Measurements from ENCODE around the gene KLRF2. TPM values are rescaled to one million over a fixed set of nuclear protein-coding genes. Genes with fewer than 3 reads are reported as not detected.

The KLRF2 gene
- total RNA-seq, 2 experiments from 2014 or later, result not detected

DNA sequence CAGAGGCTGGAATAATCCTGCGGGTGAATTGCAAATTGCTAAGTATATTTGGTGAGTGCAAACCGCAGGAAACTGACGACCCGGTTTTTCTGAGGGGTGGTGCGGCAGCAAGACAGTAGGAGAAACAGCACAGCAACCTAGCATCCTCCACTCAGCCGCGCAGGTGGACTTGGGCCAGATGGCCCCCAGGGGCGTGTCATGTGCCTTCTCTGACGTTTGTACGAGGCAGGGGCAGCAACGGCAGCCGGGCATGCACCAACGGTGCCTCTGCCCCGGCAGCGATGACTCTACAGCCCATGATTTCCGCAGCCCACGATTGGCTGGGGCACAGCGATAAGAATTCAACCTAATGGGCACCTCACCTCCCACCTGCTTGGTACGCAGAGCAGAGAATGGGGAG, 62.0 kb downstream of the KLRF2 start:
- Mint-ChIP-seq H3K27me3 (peaks cover 4% of the 10 kb centered on the region), H3K27ac (peak overlapping the region; percentile 35), H3K4me3 (peak overlapping the region; percentile 79), H3K4me1 (ENCODE audit: low read depth) (peaks cover 20% of the 10 kb centered on the region), H3K36me3 (no peaks in the 10 kb centered on the region), H3K9me3 (no peaks in the 10 kb centered on the region)
- POLR2A ChIA-PET, result no interaction called here
- intact Hi-C loops (cut with micrococcal nuclease), result loop anchor here (5.0 to 10.0 kb wide), 3 partner anchors 69 to 272 kb away; partner anchors contain the start of genes CLEC12B and GABARAPL1
- DNase-seq, result peak; percentile 72
- CTCF ChIA-PET, result no interaction called here

DNA sequence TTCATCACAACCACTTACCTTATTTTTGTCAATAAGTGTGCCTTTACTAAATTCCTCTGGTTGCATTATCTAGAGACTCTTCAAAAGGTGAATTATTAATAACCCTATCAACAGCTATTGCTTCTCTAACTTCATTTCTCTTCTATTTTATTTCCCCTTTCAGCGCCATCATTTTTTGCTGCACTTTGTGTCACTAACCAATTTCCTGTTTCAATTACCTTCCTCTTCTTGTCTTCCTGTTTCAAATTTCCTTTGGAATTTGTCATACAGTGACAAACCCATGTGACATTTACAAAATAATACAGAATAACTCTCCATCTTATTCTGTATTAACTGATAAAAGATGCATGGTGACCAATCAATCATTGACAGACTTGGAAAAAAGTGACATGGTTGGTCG, 63.1 kb downstream of the KLRF2 start:
- Mint-ChIP-seq H3K9me3 (no peaks in the 10 kb centered on the region), H3K4me1 (ENCODE audit: low read depth) (peaks cover 32% of the 10 kb centered on the region), H3K27me3 (peaks cover 3% of the 10 kb centered on the region), H3K36me3 (no peaks in the 10 kb centered on the region), H3K4me3 (peak overlapping the region; percentile 2), H3K27ac (no peak overlapping the region)
- POLR2A ChIA-PET, result no interaction called here
- CTCF ChIA-PET, result interaction anchor here (0.9 to 1.0 kb wide), 2 partner anchors 66 to 194 kb away, joined by 4 read pairs; no protein-coding TSS in a partner anchor
- intact Hi-C loops (cut with micrococcal nuclease), result loop anchor here (5.0 to 10.0 kb wide), 3 partner anchors 68 to 270 kb away; partner anchors contain the start of genes CLEC12B and GABARAPL1
- DNase-seq, result no peak

Other genes with a start within 250 kb of the KLRF2 start
- gene CLEC2D, start 211.8 kb upstream of the KLRF2 start, total RNA-seq, result 100 to 1,000 TPM; 191 to 199 TPM
- 1 to 10 TPM; 6.5 to 7.4 TPM for gene CLECL1, start 148.4 kb upstream of the KLRF2 start, total RNA-seq
- 100 to 1,000 TPM; 118 to 120 TPM for gene CD69, start 120.6 kb upstream of the KLRF2 start, total RNA-seq
- not detected for gene KLRF1, start 54.0 kb upstream of the KLRF2 start, total RNA-seq
- gene CLEC2B, start 12.1 kb upstream of the KLRF2 start, total RNA-seq, result 10 to 100 TPM; 12.6 to 13.7 TPM
- gene CLEC2A, start 50.9 kb downstream of the KLRF2 start, total RNA-seq, result not detected
- not detected for gene CLEC12A, start 89.9 kb downstream of the KLRF2 start, total RNA-seq
- not detected for gene CLEC1B, start 117.6 kb downstream of the KLRF2 start, total RNA-seq
- gene CLEC12B, start 129.1 kb downstream of the KLRF2 start, total RNA-seq, result not detected
- not detected for gene CLEC9A, start 149.2 kb downstream of the KLRF2 start, total RNA-seq
- not detected for gene CLEC1A, start 217.5 kb downstream of the KLRF2 start, total RNA-seq
- gene CLEC7A, start 248.7 kb downstream of the KLRF2 start, total RNA-seq, result not detected

Measured in activated CD4-positive, alpha-beta memory T cell treated with anti-CD3 and anti-CD28 coated beads for 36 hours (primary cell).